Stimulated activated CD8-positive, alpha-beta memory T cell treated with anti-CD3 and anti-CD28 coated beads, Interleukin-12 subunit alpha, Interleukin-12 subunit beta, amount 100 ng/mL, for 1 hour (primary cell): ENCODE results near the gene ITGA2.
"Not testable (repeated sequence)": the region's sequence is repeated elsewhere in the genome, so short reads cannot be mapped to it uniquely, and the experiment has no call there.

Source experiments
- DNase-seq: peaks from one replicate; pipeline ENCODE4 v3.0.0-alpha.2; 2020; ENCODE audit warnings: low read depth

Gene ITGA2

GRCh38 chr5:53100606-53101005 lies 111.5 kb downstream of the ITGA2 start:
- DNase-seq: no peak

GRCh38 chr5:53105611-53106300 lies 116.6 kb downstream of the ITGA2 start:
- no peak for DNase-seq

GRCh38 chr5:53109056-53109442 lies 119.9 kb downstream of the ITGA2 start:
- DNase-seq: no peak

DNA sequence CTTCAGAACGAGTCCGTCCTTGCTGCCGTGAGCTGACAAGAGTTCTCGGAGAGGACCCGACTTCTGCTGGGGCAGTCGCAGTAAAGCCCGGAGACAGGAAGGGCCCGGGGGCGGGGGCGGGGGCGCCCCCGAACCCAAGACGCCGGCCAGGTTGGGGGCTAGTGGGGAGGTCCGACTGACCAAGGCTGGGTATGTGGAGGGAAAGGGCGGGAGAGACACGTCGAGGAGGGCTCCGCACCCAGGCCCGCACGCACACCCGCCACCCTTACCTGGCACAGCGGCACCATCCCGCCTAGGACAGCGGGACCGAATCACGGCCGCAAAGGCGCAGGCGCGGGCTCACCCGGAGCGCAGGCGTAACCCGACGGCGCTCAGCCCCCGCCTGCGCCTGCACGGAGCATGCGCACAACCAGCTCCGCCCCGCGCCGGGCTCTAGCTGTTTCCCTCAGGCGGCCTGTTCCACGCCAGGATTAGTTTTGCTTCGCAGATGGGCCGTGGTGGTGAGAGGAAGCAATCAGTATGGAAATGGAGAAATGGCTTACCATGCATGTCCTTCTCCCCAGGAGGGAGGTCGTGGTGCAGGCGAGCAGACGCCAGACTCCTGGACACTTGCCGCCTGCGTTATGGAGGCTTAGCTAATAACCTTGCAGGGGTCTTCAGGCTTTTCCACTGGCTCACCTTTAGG lies 120.4 kb downstream of the ITGA2 start, which contains the start of gene MOCS2:
TSS of gene MOCS2 (minus strand) at position 315 of the 685 bp plus-strand sequence. CDS start 2,583 bp downstream, outside the sequence.
- DNase-seq: peak; percentile 83

DNA sequence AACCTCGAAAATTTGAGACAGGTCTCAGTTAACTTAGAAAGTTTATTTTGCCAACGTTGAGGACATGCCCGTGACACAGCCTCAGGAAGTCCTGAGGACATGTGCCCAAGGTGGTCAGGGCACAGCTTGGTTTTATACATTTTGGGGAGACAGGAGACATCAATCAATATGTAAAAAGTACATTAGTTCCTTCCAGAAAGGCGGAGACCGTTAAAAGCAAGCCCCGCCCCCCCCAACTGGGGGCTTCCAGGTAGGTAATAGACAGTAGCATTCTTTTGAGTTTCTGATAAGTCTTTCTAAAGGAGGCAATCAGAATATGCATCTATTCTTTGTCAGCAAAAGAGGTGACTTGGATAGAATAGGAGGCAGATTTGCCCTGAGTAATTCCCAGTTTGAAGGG lies 121.0 kb downstream of the ITGA2 start:
- DNase-seq: no peak

- no peak for DNase-seq
Measured at GRCh38 chr5:53111139-53111538, 122.0 kb downstream of the ITGA2 start.

DNA sequence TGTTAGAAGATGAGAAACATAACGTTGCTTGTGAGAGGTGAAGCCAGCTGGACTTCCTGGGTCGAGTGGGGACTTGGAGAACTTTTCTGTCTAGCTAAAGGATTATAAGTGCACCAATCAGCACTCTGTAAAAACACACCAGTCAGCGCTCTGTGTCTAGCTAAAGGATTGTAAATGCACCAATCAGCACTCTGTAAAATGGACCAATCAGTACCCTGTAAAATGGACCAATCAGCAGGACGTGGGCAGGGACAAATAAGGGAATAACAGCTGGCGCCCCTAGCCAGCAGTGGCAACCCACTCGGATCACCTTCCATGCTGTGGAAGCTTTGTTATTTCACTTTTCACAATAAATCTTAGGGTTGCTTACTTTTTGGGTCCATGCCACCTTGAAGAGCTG lies 123.2 kb downstream of the ITGA2 start:
- not testable (repeated sequence) for DNase-seq

DNA sequence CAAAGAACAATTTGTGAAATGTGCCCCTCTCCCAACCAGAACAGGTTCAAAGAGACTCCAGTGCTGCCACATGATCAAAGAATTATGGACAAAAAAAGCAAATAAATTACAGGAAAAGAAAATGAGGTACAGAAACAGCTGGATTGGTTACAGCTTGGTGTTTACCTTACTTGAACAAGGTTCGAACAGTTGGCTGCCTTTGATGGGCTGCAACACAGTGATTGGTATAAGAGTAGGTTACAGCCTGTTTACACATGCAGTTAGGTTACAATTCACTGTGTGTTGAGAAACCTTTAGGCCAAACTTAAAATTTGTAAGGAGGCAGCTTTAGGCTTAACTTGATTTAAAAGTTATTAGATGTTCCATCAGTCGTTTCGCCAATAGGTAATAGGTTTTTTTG lies 123.8 kb downstream of the ITGA2 start:
- DNase-seq: no peak

- DNase-seq: no peak
Measured at GRCh38 chr5:53113947-53114346, 124.8 kb downstream of the ITGA2 start.

- no peak for DNase-seq
Measured at GRCh38 chr5:53114988-53115387, 125.8 kb downstream of the ITGA2 start.

DNA sequence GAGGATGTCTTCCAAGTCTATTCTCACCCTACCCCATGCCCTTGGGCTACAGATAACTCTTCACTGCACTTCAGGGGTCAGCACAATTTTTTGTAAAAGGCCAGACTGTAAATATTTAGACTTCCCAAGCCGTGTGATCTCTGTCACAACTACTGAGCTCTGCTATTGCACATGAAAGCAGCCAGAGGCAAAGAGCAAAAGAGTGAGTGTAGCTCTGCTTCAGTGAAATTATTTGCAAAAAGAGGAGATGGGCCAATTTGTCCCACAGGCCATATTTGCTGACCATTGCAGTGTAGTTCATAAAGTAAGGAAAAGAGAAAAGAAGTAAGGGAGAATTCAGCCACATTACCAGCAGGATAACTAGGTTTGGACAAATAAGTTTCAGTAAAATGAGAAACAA lies 127.4 kb downstream of the ITGA2 start:
- DNase-seq: no peak

GRCh38 chr5:53118879-53119278 lies 129.7 kb downstream of the ITGA2 start:
- no peak for DNase-seq

DNA sequence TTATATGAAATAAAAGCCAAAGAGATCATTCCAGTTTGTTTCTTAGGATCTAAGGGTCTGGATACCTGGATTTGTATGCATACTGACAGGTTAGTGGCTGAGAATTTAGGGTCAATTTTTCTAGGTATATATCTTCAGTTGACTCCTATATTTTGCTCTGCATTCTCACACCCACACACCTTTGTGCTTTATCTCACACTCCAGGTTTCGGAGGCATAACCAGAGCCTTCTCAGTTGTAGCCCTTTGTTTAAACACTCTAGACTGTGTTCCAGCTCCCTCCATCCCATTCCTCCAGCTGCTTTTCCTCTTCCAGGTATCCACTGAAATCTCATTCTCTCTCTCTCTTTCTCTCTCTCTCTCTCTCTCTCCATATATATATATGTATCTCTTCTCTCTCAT lies 131.0 kb downstream of the ITGA2 start:
- no peak for DNase-seq

DNA sequence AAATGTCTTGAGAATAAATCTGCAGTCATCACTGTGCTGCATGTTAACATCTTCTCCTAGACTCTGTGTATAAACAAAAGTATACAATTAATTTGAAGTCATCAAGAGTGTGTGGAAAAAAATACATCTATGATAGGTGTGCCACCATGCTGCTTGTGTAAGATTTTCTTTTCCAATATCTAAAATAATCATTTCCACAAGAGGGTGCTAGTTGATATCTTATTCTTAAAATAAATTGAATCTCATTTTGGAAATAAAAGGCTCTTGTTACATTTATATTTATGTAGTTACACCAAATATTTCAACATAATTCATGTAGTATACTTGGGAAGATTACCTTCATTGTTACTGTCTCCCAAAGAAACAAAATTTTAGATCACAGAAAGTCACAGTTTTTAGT lies 134.6 kb downstream of the ITGA2 start:
- DNase-seq: no peak

DNA sequence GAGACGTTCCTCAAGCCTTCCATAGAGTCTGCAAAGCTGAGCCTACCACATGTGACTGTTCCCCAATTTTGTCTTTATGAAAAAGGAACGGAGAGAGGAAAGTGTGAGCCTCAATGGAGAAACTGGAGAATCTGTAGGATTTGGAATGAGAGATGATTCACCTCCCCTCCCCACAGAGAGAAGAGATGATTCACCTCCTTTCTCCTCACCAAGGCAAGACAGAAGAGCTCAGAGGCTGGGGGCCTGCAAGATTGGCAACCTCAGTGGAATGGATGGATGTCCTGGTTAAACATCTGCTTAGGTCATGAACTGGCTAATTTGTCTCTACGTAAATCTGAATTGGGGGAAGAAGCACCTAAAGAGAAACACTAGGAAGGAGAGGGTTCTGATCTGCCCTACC lies 137.4 kb downstream of the ITGA2 start:
- no peak for DNase-seq

- no peak for DNase-seq
Measured at GRCh38 chr5:53127107-53127506, 138.0 kb downstream of the ITGA2 start.

- DNase-seq: no peak
Measured at GRCh38 chr5:53128481-53128880, 139.3 kb downstream of the ITGA2 start.

DNA sequence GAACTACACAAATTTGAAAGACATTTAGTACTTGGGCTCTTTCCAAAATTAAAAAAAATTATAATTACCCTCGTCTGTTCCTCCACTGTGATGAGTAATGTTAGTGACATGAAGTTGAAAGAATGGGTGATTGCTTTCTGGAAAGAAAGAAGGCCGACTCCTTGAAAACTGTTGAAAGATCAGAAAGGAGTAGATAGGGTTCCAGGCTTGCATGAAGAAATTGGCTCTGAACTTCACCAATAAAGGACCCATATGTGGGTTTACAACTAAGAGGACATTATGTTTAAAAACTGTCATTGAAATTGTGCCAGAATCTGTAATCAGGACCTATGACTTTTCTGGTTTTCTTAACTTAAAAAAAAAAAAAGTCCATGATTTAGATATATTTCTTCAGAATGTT lies 141.1 kb downstream of the ITGA2 start:
- DNase-seq: no peak

DNA sequence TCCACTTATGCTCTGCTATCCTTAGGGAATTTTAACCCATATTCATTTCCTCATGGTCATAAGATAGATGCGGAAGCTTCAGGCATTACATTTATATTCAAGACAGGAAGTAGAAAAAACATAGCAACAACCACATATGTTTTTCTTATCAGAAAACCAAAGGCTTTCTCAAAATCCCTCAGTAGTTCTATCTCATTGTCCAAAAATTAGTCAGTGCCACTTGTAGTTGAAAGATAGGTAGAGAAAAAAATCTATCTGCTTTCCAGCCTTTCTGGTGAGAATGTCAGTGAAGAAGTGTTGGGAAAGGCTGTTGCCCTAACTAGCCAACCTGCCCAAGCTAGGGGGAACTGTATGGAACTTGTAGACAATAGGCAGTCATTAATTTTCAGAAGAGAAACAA lies 143.9 kb downstream of the ITGA2 start:
- no peak for DNase-seq
